Measurements from ENCODE around the gene GRK5.

Gene GRK5

DNA sequence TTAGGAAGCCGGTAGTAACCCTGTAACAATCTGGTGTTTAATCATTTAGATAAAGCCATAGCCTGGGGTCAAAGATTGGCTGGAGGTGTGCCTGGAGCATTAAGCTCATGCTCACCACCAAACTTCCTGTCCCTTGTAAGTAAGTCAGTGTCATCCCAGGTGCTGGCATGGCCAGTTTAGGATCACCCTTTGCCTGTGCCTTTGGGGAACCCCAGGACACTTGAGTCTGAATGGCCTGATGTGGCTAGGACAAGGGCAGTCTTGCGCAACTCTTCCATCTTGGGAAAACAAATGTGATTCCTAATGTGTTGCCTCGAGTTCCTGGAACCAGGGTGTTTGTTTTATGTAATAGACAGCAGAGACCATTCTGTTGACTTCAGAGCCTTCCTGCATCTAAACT, 154.8 kb downstream of the GRK5 start:
- DNase-seq (ENCODE audit: low spot score): no peak

DNA sequence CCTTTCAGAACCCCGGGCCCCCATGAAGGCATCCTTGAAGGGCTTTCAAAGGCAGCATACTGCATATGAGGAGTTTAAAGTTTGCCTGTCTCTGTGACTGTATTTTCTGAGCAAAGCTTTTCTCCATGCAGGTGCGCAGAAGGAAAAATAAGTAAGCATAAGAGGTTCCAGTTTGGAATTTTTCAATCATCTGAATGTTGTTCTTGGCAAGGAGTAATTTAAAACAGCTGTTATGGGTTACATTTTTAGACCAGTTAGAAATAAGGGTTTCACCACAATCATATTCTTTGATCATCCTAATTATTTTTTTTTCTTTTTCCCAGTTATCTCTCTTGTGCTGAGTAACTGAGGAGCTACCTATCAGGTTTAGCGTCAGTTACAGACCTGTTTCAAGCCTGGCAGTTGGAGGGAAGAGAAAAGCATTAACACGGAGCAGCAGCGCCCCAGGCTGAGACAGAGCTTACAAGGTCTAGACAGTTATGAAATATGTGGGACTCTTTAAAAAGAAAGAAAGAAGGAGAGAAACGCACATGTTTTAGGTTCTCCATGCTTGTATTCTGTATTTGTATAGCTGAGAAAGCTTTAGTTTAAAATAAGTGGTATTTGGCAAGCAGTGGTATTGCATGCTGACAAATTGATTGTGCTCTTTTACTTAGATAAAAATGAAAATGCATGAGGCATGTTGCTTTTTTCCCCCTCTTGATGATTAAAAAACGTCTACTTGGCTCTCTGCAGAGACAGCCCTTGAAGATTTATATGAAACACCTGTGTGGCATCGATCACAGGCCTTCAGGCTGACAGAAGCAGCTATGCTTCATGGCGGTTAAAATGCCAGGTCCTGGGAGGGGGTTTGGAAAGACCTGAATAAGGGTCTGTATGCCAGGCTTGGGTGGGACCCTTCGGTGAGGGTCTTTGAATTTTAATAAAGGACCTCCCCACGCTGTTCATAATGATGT, 157.6 kb downstream of the GRK5 start:
- DNase-seq (ENCODE audit: low spot score): no peak

DNA sequence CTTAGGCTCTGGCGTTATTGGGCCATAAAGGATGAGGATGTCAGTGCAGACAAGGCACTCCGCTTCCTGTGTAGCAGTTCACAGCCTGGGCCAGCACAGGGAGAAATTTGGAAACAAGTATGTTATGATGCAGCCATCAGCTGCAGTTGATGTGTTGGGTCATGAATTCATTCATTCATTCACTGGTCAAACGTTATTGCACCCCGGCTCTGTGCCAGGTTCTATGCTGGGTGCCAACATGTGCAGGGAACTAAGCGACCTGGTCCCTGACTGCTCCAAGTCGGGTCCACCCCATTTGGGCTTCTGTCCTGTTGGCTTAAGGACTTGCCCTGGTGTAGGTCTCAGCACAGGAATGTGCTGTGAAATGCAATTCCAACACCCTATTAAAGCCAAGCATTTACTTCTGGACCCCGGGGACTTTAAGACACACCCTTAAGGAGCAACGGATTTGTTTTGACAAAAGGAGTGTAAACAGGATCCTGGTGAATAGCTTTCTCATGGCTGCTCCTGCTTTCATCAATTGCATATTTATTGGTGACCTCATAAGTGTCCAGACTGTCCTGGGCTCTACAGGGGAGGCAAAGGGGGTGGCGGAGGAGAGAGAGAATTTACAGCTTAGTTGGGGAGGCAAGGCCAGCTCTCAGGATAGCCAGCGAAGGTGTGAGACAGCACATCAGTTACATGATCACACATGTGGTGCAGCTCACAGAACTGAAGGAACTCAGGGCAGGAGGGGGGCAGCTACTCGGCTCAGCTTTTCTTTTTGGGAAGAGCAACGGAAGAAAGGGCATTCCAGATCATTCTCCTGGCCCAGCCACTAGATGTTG, 158.6 kb downstream of the GRK5 start:
- no peak for DNase-seq (ENCODE audit: low spot score)

DNA sequence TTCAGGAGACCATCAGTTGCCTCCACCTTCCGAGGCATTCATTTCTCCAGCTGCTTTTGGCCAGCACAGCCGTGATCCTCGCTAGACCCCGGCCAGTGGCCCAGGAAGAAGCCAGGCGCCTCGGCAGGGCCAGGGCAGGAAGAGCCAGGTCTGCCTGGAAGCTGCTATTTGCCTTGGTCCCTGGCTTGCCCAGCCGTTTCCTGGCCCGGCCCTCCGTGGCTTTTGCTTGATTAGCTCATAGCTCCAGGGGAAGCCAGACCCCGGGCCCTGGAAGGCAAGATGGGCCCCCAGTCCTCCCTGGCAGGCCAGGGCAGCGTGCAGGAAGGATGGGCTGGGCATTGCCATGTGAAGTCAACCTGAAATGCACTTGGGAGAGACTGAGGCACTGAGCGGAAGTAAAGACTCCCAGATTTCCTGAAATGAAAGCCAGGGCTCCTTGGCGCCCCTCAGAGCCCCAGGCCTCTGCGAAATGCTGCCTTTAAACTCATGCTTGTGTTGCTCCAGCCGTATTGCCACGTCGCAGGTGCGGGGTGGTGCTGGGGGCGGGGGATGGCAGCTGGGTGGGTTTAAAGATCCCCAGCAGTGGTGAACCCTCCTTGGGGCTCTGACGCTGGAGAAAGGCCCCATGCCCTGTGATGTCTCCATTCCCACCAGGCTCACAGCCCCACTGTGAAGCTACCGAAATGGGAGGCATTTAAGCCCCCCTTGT, 160.6 kb downstream of the GRK5 start:
- DNase-seq (ENCODE audit: low spot score): no peak

DNA sequence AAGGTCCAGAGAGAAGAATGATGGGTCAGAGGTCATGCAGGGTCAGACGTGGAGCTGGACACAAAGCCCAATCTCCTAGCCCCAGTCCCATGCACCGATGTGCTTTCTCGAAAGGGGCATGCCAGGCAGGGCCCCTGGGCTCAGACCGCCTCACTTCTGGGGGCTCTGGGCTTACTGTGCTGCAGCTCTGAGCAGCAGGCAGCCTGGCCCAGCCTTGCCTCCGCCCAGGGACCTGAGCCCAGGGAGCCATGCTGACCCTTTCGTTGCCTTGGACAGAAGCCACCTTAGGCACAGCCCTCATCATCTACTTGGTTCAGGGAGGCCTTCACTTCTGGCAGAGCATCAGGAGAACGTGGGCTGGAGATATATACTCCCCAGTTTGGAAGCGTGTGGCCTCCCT, 161.2 kb downstream of the GRK5 start:
- DNase-seq (ENCODE audit: low spot score): no peak

DNA sequence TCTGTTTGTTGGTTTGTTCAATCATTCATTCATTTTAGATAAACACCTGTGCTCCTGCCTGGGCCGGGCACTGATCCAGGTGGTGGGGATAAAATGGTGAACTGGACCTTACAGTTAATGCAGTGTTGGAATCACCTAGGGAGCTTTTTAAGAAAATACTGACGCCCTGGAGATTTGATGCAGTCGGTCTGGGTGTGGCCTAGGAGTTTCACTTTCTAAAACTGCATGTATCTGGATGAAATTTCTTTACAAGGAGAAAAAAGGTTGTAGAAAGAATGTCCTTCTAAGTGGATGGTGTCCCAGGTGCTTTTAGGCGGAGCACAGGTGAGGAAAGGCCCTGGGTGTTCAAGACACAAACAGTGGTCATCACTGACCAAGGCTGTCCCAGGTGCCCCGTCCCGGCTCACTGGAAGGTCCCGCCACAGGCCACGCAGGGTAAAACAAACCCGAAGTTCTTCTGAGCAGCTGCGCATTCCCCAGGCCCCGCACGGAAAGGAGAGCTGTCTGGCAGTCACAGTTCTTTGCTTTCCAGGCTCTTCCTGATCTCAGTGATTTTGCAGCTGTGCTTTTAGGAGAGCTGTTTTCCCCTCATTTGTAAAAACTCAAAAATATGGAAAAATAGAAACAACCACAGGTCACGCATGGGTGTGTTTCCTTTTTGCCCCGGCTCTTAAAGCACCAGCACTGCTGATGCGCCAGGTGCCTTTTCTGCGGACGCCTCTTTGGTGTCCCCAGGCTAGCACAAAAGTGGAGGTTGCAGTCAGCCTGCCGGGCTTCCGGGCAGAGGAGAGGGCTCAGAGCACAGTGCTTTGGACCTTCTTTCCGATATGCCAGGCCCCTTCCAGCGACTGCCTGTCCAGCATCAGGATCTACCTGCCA, 161.9 kb downstream of the GRK5 start:
- DNase-seq (ENCODE audit: low spot score): peak; percentile 30

DNA sequence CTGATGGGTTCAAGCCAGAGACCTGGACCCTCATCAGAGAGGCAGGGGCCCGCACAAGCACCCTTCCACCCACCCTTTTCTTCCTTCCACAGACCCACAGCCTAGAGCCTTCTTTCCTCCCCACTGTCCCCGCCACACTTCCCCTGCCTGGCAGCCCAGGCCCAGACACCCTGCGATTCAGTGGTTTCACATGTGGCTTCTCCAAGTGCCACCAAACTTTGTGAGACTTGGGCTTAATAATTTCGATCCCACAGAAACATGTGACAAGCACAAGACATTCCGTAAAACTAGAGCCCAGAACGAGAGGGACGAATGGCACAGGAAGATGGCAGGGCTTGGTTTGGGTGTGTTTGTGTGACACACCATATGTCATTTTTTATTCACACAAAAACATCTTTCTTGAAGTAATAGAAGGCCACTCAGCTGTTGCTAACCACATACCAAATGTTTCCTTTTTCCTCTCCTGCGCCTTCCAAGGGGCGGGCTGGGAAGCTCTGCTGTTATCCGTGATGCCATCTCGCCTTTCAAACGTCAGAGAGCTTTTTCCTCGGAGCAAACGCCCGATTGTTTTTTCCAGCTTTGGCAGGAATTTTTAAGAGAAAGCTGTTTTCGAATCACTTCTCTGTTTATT, 162.9 kb downstream of the GRK5 start:
- peak; percentile 89 for DNase-seq (ENCODE audit: low spot score)

DNA sequence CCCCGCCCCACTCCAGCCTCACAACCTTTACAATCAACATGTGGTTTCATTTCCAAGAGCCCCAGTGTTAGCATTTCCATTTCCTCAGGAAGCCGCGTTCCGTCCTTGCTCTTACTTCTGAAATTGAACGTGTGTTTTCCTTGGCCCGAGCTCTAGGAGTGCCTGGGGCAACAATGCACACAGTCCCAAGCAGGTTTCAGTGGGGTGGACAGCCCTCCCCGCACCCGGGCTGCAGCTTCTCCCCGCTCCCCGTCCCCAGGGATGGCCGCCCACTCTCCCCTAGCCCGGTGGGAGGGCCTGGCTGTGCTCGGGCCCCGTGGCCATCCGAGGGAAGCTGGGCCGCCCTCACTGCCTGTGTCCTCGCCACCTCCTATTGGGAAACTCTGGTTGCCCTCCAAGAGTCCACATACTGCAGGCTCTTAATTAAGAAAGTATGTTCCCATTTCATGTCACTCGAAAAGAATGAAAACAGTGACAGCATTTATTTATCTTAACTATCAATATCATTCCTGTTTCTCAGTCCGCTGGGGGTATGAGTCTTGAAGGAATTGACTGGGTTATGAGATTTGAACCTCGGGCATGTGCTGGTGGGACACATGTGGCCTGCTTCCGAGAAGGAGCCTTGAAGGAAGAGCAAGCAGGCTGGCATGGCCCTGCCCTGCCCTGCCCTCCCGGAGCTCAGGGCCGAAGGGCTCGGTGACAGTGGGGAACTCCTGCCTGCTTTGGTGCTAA, 163.8 kb downstream of the GRK5 start:
- DNase-seq (ENCODE audit: low spot score): peak; percentile 94

DNA sequence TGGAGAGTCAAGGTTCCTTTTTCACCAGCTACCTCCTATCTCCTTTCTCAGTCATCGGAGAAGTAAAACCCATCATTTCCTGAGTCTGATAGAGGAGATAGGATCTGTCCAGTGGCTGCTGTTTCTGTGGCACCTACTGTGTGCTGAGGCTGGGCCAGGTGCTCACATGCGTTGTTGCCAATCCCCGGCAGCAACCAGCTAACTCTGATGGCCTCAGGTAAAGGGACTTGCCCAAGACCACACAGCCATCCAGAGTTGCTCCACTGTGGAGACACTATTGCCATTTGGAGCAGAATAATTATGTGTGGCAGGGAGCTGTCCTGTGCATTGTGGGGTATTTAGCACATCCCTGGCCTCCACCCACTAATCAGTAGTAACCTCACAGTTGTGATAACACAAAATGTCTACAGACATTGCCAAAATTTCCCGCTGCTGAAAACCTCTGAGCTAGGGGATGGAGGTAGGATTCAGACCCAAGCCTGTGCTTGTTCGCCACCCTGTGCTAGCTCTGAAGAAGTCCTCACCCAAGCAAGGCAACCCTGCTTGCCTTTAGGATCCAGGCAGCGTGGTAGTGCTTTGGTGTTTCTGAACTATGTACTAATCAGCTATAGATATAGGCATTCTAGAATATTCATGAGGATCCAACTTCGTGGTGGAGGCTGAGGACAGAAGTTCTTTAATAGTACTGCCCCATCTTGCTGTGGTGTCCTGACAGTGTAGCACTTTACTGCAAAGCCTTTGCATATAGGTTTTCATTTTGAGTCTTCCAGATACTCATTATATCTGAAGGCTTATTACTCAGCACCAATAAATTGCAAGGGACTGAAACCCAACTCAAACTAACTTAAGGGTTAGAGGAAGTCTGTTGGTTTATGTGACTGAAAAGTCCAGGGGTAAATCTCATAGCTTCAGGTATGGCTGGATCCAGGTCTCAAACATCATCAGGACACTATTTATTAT, 164.6 kb downstream of the GRK5 start:
- no peak for DNase-seq (ENCODE audit: low spot score)

DNA sequence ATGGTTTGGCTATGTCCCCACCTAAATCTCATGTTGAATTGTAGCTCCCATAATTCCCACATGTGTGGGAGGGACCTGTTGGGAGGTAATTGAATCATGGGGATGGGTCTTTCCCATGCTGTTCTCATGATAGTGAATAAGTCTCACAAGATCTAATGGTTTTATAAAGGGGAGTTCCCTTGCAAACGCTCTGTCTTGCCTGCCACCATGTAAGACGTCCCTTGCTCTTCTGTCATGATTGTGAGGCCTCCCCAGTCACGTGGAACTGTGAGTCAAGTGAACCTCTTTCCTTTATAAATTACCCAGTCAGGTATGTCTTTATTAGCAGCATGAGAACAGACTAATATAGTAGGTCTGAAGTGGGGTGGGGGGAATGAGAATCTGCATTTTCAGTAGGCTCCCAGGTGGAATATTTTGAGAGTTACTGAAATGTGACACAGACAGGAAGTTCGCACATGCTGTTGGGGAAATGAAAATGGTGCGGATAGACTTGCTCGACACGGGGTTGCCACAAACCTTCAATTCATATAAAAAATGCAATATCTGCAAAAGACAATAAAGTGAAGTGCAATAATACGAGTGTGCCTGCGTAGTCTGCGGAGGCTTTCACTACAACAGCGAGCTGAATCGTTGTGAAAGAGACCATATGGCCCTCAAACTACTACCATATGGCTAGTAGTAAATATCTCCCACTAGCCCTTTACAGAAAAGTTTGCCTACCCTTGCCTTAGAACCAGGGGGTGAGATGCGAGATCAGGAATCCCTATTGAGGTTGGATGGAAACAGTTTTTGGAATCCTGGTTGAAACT, 166.1 kb downstream of the GRK5 start:
- no peak for DNase-seq (ENCODE audit: low spot score)

DNA sequence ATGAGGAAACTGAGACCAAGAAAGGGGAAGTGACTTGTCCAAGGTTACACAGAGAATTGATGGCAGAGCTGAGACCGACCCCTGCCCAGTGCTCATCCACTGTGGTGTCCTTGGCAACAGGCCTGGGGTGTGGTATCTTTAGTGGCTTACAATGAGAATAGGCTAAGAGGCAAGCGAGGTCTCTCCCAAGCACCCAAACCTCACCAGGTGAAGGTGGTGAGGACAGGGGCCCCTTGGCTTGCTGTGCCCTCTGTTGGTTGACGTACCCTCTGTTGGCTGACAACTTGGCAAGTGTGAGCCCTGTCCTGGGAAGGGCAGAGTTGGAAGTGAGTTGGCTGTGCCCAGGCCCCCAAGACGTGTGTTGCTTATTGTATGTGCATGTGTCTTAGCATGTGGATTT, 166.9 kb downstream of the GRK5 start:
- no peak for DNase-seq (ENCODE audit: low spot score)

DNA sequence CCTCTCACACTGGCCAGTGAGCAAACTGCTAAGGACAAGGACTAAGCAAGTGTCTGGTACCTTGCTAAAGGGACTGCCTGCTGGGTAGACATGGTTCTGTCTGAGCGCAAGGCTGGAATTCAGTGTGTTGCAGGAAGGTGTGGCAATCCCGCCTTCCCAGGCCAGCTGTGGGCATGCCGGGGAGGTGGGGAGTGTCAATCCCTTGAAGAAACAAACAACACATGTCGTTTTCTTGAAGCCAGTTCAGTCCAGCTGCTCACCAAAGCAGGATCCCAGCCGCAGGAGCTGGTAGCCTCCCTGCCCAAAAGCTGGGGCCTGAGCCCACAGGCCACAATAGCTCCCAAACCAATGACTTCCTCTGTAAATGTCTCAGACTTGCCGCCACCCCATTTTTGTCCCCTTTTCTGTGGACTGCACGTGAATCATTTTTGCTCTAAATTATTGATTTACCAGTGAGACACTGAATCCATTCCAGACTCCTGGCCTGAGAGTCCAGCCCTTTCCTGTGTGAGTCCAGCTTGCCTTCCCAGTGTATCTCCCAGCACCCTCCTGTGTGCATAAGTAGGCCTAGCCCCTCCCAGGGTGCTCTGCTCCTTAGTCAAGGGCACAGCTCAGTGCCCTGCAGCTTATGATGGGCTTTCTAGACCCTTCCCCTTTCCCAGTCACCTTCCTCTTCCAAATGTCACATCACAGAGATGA, 168.4 kb downstream of the GRK5 start:
- peak; percentile 62 for DNase-seq (ENCODE audit: low spot score)

DNA sequence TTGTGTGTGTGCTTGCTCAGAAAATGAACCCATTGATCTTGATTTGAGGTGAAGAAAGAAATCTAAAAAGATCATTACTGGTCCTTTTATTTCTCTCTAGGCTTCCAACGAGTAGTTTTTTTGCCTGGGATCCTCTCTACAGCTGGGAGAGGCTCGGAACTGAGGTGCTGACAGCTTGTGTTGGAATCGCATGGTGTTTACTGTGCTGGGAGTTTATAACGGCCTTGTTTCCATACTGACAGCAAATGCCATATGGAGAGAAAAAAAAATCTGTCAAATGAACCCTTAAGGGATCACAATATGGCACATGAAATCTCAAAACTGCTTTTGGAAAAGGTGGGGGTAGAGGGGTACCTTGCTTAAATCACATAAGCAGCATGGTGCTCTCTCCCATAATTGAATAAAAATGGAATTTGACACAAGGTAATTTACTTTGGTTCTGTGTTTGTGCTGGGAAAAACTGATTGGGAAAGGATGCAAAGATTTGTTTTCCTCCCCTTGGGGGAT, 170.1 kb downstream of the GRK5 start:
- no peak for DNase-seq (ENCODE audit: low spot score)

DNA sequence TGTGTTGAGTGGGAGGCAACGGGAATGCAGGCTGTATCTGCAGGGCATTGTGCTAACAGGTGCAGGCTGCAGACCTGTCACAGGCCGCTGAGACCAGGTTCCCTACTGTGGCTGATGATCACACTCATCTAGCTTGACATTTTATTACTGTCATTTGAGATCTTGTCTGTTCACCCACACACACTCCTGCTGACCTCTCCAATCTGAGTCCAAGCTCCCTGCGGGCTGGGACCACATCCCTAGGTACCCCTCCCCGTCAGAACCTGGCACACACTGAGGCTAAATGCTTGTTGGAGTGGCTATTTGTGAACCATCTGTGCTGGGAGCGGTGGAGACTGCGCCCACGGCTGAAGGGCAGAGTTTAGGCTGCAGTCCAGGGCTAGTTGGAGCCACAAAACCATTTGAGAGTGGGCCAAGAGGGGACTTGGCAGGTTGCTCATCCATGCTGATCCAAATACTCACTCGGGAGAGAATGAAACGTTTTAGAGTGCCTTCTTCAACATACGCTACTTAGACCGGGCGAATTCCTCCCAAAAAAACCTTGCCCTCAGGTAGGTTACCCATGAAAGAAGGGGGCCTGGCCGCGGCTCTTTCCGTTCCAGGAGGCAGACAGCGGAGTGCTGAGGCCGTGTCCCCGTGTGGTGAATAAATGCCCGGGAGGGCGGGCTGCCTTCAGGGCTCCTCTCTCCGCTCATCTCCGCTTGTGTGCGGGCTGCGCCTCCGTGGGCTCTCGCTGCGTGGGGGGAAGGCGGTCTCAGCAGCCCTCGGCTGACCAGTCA, 170.8 kb downstream of the GRK5 start:
- DNase-seq (ENCODE audit: low spot score): peak; percentile 28

DNA sequence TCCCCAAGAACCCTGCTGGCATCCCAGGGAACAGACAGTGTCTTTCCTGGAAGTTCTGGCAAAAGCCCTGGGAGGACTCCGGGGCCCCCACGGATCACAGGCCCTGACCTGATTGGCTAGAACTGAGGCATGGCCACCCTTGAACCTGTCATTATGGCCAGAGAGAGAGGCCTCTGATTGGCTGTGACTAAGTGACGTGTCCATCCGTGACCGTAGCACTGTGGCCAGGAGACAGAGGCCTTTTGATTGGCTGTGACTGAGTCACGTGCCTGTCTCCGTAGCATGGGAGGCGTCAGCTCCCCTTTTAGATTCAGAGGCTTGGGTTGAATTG, 171.3 kb downstream of the GRK5 start:
- DNase-seq (ENCODE audit: low spot score): no peak

DNA sequence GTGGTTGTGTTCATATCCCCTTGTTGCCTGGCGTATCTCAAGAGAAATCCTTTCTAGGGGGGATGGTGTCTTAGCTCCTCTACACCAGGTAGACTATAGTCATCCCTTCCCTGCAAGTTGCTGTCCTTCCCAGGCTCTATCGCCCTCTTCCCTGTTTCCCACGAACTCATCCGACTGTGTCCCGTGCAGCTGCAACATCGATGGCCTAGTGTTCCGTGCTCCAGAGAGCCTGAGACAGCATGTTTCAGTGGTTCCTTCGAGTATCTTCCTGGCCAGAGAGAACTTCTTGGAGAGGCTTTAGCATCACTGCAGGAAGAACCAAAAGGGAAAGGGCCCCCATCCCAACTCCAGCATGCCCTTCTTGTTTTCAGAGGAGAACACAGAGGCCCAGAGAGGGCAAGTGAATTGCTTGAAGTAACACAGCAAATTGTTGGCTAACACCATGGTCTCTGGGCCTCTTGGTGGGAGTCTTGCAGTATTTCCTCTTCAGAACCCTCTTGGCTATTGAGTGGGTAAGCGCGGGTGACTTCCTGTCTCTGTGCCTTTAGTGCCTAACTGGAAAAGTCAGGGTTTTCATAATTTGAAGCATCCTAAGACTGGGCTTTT, 172.2 kb downstream of the GRK5 start:
- no peak for DNase-seq (ENCODE audit: low spot score)
